ENCODE results near the gene SLC15A5. TPM values are rescaled to one million over a fixed set of nuclear protein-coding genes. Genes with fewer than 3 reads are reported as not detected.

The SLC15A5 gene
- total RNA-seq, 3 donors from 2014 or later (not counting 1 experiment from before 2014, with no cell fraction given): not detected

- TF ChIP-seq CTCF (IDR thresholded peaks at IDR 0.05): no peak
- no peaks in the 10 kb centered on the region for H3K36me3 ChIP-seq (ENCODE audit: control insufficient read depth, insufficient read depth, low read length)
- Mint-ChIP-seq H3K36me3 (no peaks in the 10 kb centered on the region), H3K9me3 (peaks cover 11% of the 10 kb centered on the region in 2 donors), H3K4me1 (no peaks in the 10 kb centered on the region), H3K27me3 (ENCODE audit: low read depth in 2 of 2) (no peaks in the 10 kb centered on the region), H3K4me3 (no peak overlapping the region), H3K27ac (no peak overlapping the region)
- intact Hi-C loops (cut with micrococcal nuclease): no loop called here
- H3K4me1 ChIP-seq (ENCODE audit: control insufficient read depth, insufficient read depth, low read length): no peaks in the 10 kb centered on the region
- 94% methylated on average over 2 of the region's 3 CpGs for WGBS (ENCODE audit: insufficient coverage)
- ATAC-seq: no peak
- no peaks in the 10 kb centered on the region for H3K9me3 ChIP-seq (ENCODE audit: control insufficient read depth, insufficient read depth, low read length)
- H3K4me3 ChIP-seq (ENCODE audit: low read length): no peak overlapping the region
- no peaks in the 10 kb centered on the region for H3K27me3 ChIP-seq (ENCODE audit: control insufficient read depth, insufficient read depth, low read length)
- H3K27ac ChIP-seq (ENCODE audit: low read length): no peak overlapping the region
- DNase-seq: no peak
Measured at GRCh38 chr12:16224196-16224595, 53.3 kb downstream of the SLC15A5 start.

GRCh38 chr12:16221776-16222175 is 55.7 kb downstream of the SLC15A5 start:
- WGBS (ENCODE audit: insufficient coverage): no CpG with 5 or more reads among the region's 2 CpGs
- no peak for DNase-seq
- no peak for ATAC-seq
- Histone ChIP-seq H3K27me3 (ENCODE audit: control insufficient read depth, insufficient read depth, low read length) (no peaks in the 10 kb centered on the region), H3K36me3 (ENCODE audit: control insufficient read depth, insufficient read depth, low read length) (no peaks in the 10 kb centered on the region), H3K4me1 (ENCODE audit: control insufficient read depth, insufficient read depth, low read length) (no peaks in the 10 kb centered on the region), H3K9me3 (ENCODE audit: control insufficient read depth, insufficient read depth, low read length) (no peaks in the 10 kb centered on the region), H3K4me3 (ENCODE audit: low read length) (no peak overlapping the region), H3K27ac (ENCODE audit: low read length) (no peak overlapping the region)
- H3K36me3 Mint-ChIP-seq: no peaks in the 10 kb centered on the region
- peaks cover 15 to 16% of the 10 kb centered on the region in 2 donors for H3K9me3 Mint-ChIP-seq
- H3K4me1 Mint-ChIP-seq: no peaks in the 10 kb centered on the region
- H3K27ac Mint-ChIP-seq: no peak overlapping the region
- intact Hi-C loops (cut with micrococcal nuclease): no loop called here
- no peak for TF ChIP-seq CTCF (IDR thresholded peaks at IDR 0.05)
- no peaks in the 10 kb centered on the region for H3K27me3 Mint-ChIP-seq (ENCODE audit: low read depth in 2 of 2)
- no peak overlapping the region for H3K4me3 Mint-ChIP-seq

GRCh38 chr12:16220120-16220519 is 57.4 kb downstream of the SLC15A5 start:
- TF ChIP-seq CTCF (IDR thresholded peaks at IDR 0.05): no peak
- H3K9me3 ChIP-seq (ENCODE audit: control insufficient read depth, insufficient read depth, low read length): no peaks in the 10 kb centered on the region
- H3K27me3 Mint-ChIP-seq (ENCODE audit: low read depth in 2 of 2): no peaks in the 10 kb centered on the region
- intact Hi-C loops (cut with micrococcal nuclease): no loop called here
- H3K27ac Mint-ChIP-seq: no peak overlapping the region
- H3K27ac ChIP-seq (ENCODE audit: low read length): no peak overlapping the region
- H3K4me3 ChIP-seq (ENCODE audit: low read length): no peak overlapping the region
- no peaks in the 10 kb centered on the region for H3K36me3 Mint-ChIP-seq
- H3K4me1 ChIP-seq (ENCODE audit: control insufficient read depth, insufficient read depth, low read length): no peaks in the 10 kb centered on the region
- DNase-seq (no peak), ATAC-seq (no peak)
- H3K9me3 Mint-ChIP-seq: peaks cover 13 to 15% of the 10 kb centered on the region in 2 donors
- no peaks in the 10 kb centered on the region for H3K27me3 ChIP-seq (ENCODE audit: control insufficient read depth, insufficient read depth, low read length)
- H3K36me3 ChIP-seq (ENCODE audit: control insufficient read depth, insufficient read depth, low read length): no peaks in the 10 kb centered on the region
- no peaks in the 10 kb centered on the region for H3K4me1 Mint-ChIP-seq
- H3K4me3 Mint-ChIP-seq: no peak overlapping the region

GRCh38 chr12:16218934-16219751 is 58.3 kb downstream of the SLC15A5 start:
- H3K27me3 Mint-ChIP-seq (ENCODE audit: low read depth in 2 of 2): no peaks in the 10 kb centered on the region
- H3K27ac ChIP-seq (ENCODE audit: low read length): no peak overlapping the region
- no peaks in the 10 kb centered on the region for H3K4me1 Mint-ChIP-seq
- no peak for ATAC-seq
- intact Hi-C loops (cut with micrococcal nuclease): no loop called here
- no peaks in the 10 kb centered on the region for H3K9me3 ChIP-seq (ENCODE audit: control insufficient read depth, insufficient read depth, low read length)
- no peak overlapping the region for H3K27ac Mint-ChIP-seq
- no peaks in the 10 kb centered on the region for H3K4me1 ChIP-seq (ENCODE audit: control insufficient read depth, insufficient read depth, low read length)
- no peaks in the 10 kb centered on the region for H3K27me3 ChIP-seq (ENCODE audit: control insufficient read depth, insufficient read depth, low read length)
- WGBS (ENCODE audit: insufficient coverage): 70% methylated on average over 4 of the region's 6 CpGs
- H3K36me3 ChIP-seq (ENCODE audit: control insufficient read depth, insufficient read depth, low read length): no peaks in the 10 kb centered on the region
- peaks cover 13 to 15% of the 10 kb centered on the region in 2 donors for H3K9me3 Mint-ChIP-seq
- no peaks in the 10 kb centered on the region for H3K36me3 Mint-ChIP-seq
- TF ChIP-seq CTCF (IDR thresholded peaks at IDR 0.05): no peak
- H3K4me3 ChIP-seq (ENCODE audit: low read length): no peak overlapping the region
- no peak for DNase-seq
- no peak overlapping the region for H3K4me3 Mint-ChIP-seq

Measured in natural killer cell (primary cell).